H9 (cell line): ENCODE results near the gene SORCS2. TPM values are rescaled to one million over a fixed set of nuclear protein-coding genes. Genes with fewer than 3 reads are reported as not detected.

Source experiments
- DNase-seq: peaks from one replicate; pipeline ENCODE4 v3.0.0-alpha.2; 2017
- H2AFZ ChIP-seq: one replicate; pipeline ENCODE4 v1.6.1; 2013; ENCODE audit warnings: mild to moderate bottlenecking, low read length, control low read depth, moderate library complexity
- H2AK5ac ChIP-seq: 2 replicates; pipeline ENCODE4 v1.6.1; 2013; ENCODE audit warnings: low read length, control low read depth, mixed read lengths; ENCODE audit not compliant: insufficient read length
- H2BK120ac ChIP-seq: one replicate; pipeline ENCODE4 v1.6.1; 2013; ENCODE audit warnings: low read depth, mild to moderate bottlenecking, low read length, control low read depth, inconsistent platforms; ENCODE audit not compliant: poor library complexity, severe bottlenecking
- H2BK12ac ChIP-seq: 2 replicates; pipeline ENCODE4 v1.6.1; 2013; ENCODE audit warnings: low read length, control low read depth, mixed read lengths, low read depth; ENCODE audit not compliant: insufficient read length
- H2BK15ac ChIP-seq: 2 replicates; pipeline ENCODE4 v1.6.1; 2013; ENCODE audit warnings: low read depth, low read length, control low read depth
- H2BK20ac ChIP-seq: one replicate; pipeline ENCODE4 v1.6.1; 2013; ENCODE audit warnings: low read depth, mild to moderate bottlenecking, low read length, control low read depth, inconsistent platforms; ENCODE audit not compliant: poor library complexity, severe bottlenecking
- H2BK5ac ChIP-seq: 2 replicates; pipeline ENCODE4 v1.6.1; 2013; ENCODE audit warnings: low read length, control low read depth, mixed read lengths; ENCODE audit not compliant: insufficient read length
- H3K14ac ChIP-seq: 2 replicates; pipeline ENCODE4 v1.6.1; 2013; ENCODE audit warnings: low read length, control low read depth; ENCODE audit not compliant: insufficient read depth
- H3K18ac ChIP-seq: 2 replicates; pipeline ENCODE4 v1.6.1; 2013; ENCODE audit warnings: low read depth, mild to moderate bottlenecking, mixed read lengths, low read length, control low read depth; ENCODE audit not compliant: insufficient read length
- H3K23ac ChIP-seq: 2 replicates; pipeline ENCODE4 v1.6.1; 2013; ENCODE audit warnings: low read length, control low read depth, mixed read lengths, low read depth; ENCODE audit not compliant: insufficient read length
- H3K23me2 ChIP-seq: 2 replicates; pipeline ENCODE4 v1.6.1; 2013; ENCODE audit warnings: low read depth, mild to moderate bottlenecking, mixed read lengths, low read length, control low read depth; ENCODE audit not compliant: insufficient read length, poor library complexity, severe bottlenecking
- H3K27ac ChIP-seq: 2 replicates; pipeline ENCODE4 v1.5.1; 2013; ENCODE audit warnings: low read length, control low read depth, mixed read lengths, low read depth; ENCODE audit not compliant: insufficient read length
- H3K27me3 ChIP-seq: 2 replicates; pipeline ENCODE4 v1.6.1; 2013; ENCODE audit warnings: low read length, control low read depth, inconsistent platforms; ENCODE audit not compliant: insufficient read depth
- H3K4ac ChIP-seq: 2 replicates; pipeline ENCODE4 v1.6.1; 2013; ENCODE audit warnings: low read depth, mild to moderate bottlenecking, control low read depth, inconsistent platforms, low read length, moderate library complexity
- H3K4me1 ChIP-seq: 2 replicates; pipeline ENCODE4 v1.6.1; 2013; ENCODE audit warnings: low read length, control low read depth, inconsistent platforms; ENCODE audit not compliant: insufficient read depth
- H3K4me2 ChIP-seq: 2 replicates; pipeline ENCODE4 v1.6.1; 2013; ENCODE audit warnings: low read length, control low read depth, mixed read lengths; ENCODE audit not compliant: insufficient read length, insufficient read depth
- H3K56ac ChIP-seq: 2 replicates; pipeline ENCODE4 v1.6.1; 2013; ENCODE audit warnings: low read depth, mild to moderate bottlenecking, mixed read lengths, low read length, control low read depth; ENCODE audit not compliant: insufficient read length
- H3K79me1 ChIP-seq: 2 replicates; pipeline ENCODE4 v1.6.1; 2013; ENCODE audit warnings: low read depth, mild to moderate bottlenecking, moderate library complexity, low read length, control low read depth, inconsistent platforms; ENCODE audit not compliant: insufficient read depth, poor library complexity, severe bottlenecking
- H3K79me2 ChIP-seq: 2 replicates; pipeline ENCODE4 v1.6.1; 2013; ENCODE audit warnings: low read length, control low read depth, inconsistent platforms; ENCODE audit not compliant: insufficient read depth
- H3K9ac ChIP-seq: 2 replicates; pipeline ENCODE4 v1.6.1; 2013; ENCODE audit warnings: low read length, control low read depth, mixed read lengths; ENCODE audit not compliant: insufficient read length; ENCODE audit errors: extremely low read depth
- H3K9me3 ChIP-seq: one replicate; pipeline ENCODE4 v1.6.1; 2013; ENCODE audit warnings: low read depth, low read length, inconsistent platforms; ENCODE audit not compliant: control insufficient read depth
- H3T11ph ChIP-seq: one replicate; pipeline ENCODE4 v1.6.1; 2013; ENCODE audit warnings: mild to moderate bottlenecking, low read length, control low read depth, inconsistent platforms
- H4K20me1 ChIP-seq: one replicate; pipeline ENCODE4 v1.6.1; 2013; ENCODE audit not compliant: control insufficient read depth, insufficient read length, insufficient read depth
- H4K5ac ChIP-seq: 2 replicates; pipeline ENCODE4 v1.6.1; 2013; ENCODE audit warnings: low read depth, mild to moderate bottlenecking, mixed read lengths, low read length, control low read depth; ENCODE audit not compliant: insufficient read length
- H4K8ac ChIP-seq: replicated peaks from 2 replicates; pipeline ENCODE4 v1.6.1; 2013; ENCODE audit warnings: low read length, control low read depth, mixed read lengths, low read depth; ENCODE audit not compliant: insufficient read length
- H4K91ac ChIP-seq: 2 replicates; pipeline ENCODE4 v1.6.1; 2013; ENCODE audit warnings: low read depth, mild to moderate bottlenecking, moderate library complexity, mixed read lengths, low read length, control low read depth; ENCODE audit not compliant: insufficient read length
- H3K27ac Mint-ChIP-seq, 3 experiments: 2 replicates in 2 of 3; 3 replicates in 1 of 3; pipeline ENCODE4 v1.8.0; 2020 to 2021; ENCODE audit warnings: mixed read lengths in 3 of 3, mild to moderate bottlenecking in 1 of 3, moderate library complexity in 1 of 3
- H3K27me3 Mint-ChIP-seq: 2 replicates; pipeline ENCODE4 v1.8.0; 2021; ENCODE audit warnings: low read depth, mild to moderate bottlenecking, moderate library complexity, mixed read lengths
- H3K36me3 Mint-ChIP-seq, 3 experiments: 2 replicates in 2 of 3; 3 replicates in 1 of 3; pipeline ENCODE4 v1.8.0; 2020 to 2021; ENCODE audit warnings: low read depth in 3 of 3, mixed read lengths in 3 of 3; ENCODE audit not compliant: insufficient read depth in 1 of 3
- H3K4me1 Mint-ChIP-seq, 2 experiments: 2 replicates each; pipeline ENCODE4 v1.8.0; 2020; ENCODE audit warnings: mixed read lengths in 2 of 2
- H3K4me3 Mint-ChIP-seq, 2 experiments: 2 replicates in 1 of 2; 3 replicates in 1 of 2; pipeline ENCODE4 v1.8.0; 2020 to 2021; ENCODE audit warnings: mild to moderate bottlenecking in 2 of 2, mixed read lengths in 2 of 2, moderate library complexity in 1 of 2
- H3K9me3 Mint-ChIP-seq, 2 experiments: 2 replicates in 1 of 2; 3 replicates in 1 of 2; pipeline ENCODE4 v1.8.0; 2020; ENCODE audit warnings: mild to moderate bottlenecking in 2 of 2, mixed read lengths in 2 of 2, moderate library complexity in 1 of 2
- WGBS: extraction: QIAGEN DNeasy Blood & Tissue Kit; methylation state at CpG from one replicate; pipeline ENCODE4 v1.1.7; 2013; ENCODE audit warnings: missing lambda C conversion rate, low lambda C conversion rate, mixed read lengths; ENCODE audit not compliant: insufficient read length; ENCODE audit errors: extremely low coverage; 5-methylcytosine and 5-hydroxymethylcytosine counted together
- total RNA-seq: library from RNA; stranded (reverse); gene quantifications from 2 replicates; pipeline ENCODE4 v1.2.1, GENCODE V29; 2021
- TF ChIP-seq, protein P1 (sequence below): fragments of 200-600 bp; sonication (generic); conservative IDR thresholded peaks from 3 replicates; pipeline ENCODE4 v1.8.0; 2021; ENCODE audit warnings: antibody characterized with exemption, mild to moderate bottlenecking

The SORCS2 gene
- total RNA-seq, 1 experiment from 2014 or later, result 0.57 TPM

- no peaks in the 10 kb centered on the region; a peak in 2 of 5 replicates for H3K9me3 Mint-ChIP-seq
- H3K4me1 ChIP-seq, result no peaks in the 10 kb centered on the region
- no peak overlapping the region for H3K27ac ChIP-seq
- H2AFZ ChIP-seq, result no peak overlapping the region
- H3K14ac ChIP-seq, result no peak overlapping the region
- H3K27ac Mint-ChIP-seq, result no peak overlapping the region
- no peak overlapping the region for H2BK5ac ChIP-seq
- no peak overlapping the region for H3K4me3 Mint-ChIP-seq
- no peaks in the 10 kb centered on the region for H3K9me3 ChIP-seq
- peaks cover 59% of the 10 kb centered on the region for H3K27me3 Mint-ChIP-seq
- no peak for DNase-seq
- H3K9ac ChIP-seq, result no peak overlapping the region
- no peaks in the 10 kb centered on the region for H4K20me1 ChIP-seq
- no peak overlapping the region for H3T11ph ChIP-seq
- H3K79me1 ChIP-seq, result no peaks in the 10 kb centered on the region
- H2BK120ac ChIP-seq, result no peak overlapping the region
- H4K5ac ChIP-seq, result no peak overlapping the region
- no peak overlapping the region for H3K23ac ChIP-seq
- no peak overlapping the region for H3K56ac ChIP-seq
- H3K27me3 ChIP-seq, result 0 out of 2 replicates have a peak, but pooled peaks cover 3% of the 10 kb centered on the region
- no peak overlapping the region for H3K4me2 ChIP-seq
- no peak overlapping the region for H4K91ac ChIP-seq
- no peak overlapping the region for H4K8ac ChIP-seq
- H3K18ac ChIP-seq, result no peak overlapping the region
- H2BK12ac ChIP-seq, result no peak overlapping the region
- no peaks in the 10 kb centered on the region; a peak in 1 of 7 replicates for H3K36me3 Mint-ChIP-seq
- no peak overlapping the region for H3K4ac ChIP-seq
- H3K79me2 ChIP-seq, result no peaks in the 10 kb centered on the region
- H2BK15ac ChIP-seq, result no peak overlapping the region
- TF ChIP-seq, protein P1, sequence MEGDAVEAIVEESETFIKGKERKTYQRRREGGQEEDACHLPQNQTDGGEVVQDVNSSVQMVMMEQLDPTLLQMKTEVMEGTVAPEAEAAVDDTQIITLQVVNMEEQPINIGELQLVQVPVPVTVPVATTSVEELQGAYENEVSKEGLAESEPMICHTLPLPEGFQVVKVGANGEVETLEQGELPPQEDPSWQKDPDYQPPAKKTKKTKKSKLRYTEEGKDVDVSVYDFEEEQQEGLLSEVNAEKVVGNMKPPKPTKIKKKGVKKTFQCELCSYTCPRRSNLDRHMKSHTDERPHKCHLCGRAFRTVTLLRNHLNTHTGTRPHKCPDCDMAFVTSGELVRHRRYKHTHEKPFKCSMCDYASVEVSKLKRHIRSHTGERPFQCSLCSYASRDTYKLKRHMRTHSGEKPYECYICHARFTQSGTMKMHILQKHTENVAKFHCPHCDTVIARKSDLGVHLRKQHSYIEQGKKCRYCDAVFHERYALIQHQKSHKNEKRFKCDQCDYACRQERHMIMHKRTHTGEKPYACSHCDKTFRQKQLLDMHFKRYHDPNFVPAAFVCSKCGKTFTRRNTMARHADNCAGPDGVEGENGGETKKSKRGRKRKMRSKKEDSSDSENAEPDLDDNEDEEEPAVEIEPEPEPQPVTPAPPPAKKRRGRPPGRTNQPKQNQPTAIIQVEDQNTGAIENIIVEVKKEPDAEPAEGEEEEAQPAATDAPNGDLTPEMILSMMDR, result no peak
- no CpG with 5 or more reads among the region's 6 CpGs for WGBS
- no peak overlapping the region for H2AK5ac ChIP-seq
- no peak overlapping the region for H2BK20ac ChIP-seq
- peaks cover 20 to 23% of the 10 kb centered on the region in 2 experiments for H3K4me1 Mint-ChIP-seq
- no peaks in the 10 kb centered on the region for H3K23me2 ChIP-seq
These were observed 523.8 kb downstream of the SORCS2 start for GRCh38 chr4:7716010-7716721.
